GM18505 (cell line): Measurements from ENCODE around the gene NF1.
A peak's percentile ranks its signal among the peaks of the same experiment; 100 is the strongest.
"Not testable (repeated sequence)": the region's sequence is repeated elsewhere in the genome, so short reads cannot be mapped to it uniquely, and the experiment has no call there.

Experiments
- ATAC-seq: cut with Tn5 transposase; IDR thresholded peaks from one replicate; pipeline ENCODE4 v1.9.1; 2021; ENCODE audit not compliant: unreplicated experiment
- POLR2A ChIP-seq: IDR thresholded peaks from 4 replicates; pipeline ENCODE4 v1.6.1; 2011; ENCODE audit warnings: borderline replicate concordance; ENCODE audit not compliant: insufficient read depth, insufficient read length; ENCODE audit errors: extremely low read depth

The NF1 gene

DNA sequence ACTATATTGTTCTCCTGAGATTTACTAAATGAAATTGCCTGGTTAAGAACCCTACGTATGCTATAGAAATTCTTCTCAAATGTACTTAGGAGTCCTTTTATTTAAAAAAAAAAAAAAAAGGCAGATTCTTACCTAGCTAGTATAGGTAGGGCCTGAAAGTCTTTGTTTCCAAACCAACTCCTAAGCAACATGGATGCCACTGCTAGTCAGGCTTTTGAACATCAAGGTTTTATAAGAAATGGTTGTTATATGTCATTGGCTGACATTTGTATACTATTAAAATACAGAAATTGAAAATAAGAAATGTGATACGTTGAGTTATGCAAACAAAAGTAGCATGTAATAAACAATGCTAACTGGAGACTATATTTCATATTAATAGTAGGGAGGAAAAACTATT is 225.5 kb downstream of the NF1 start:
- ATAC-seq = no peak
- no peak for TF ChIP-seq POLR2A

DNA sequence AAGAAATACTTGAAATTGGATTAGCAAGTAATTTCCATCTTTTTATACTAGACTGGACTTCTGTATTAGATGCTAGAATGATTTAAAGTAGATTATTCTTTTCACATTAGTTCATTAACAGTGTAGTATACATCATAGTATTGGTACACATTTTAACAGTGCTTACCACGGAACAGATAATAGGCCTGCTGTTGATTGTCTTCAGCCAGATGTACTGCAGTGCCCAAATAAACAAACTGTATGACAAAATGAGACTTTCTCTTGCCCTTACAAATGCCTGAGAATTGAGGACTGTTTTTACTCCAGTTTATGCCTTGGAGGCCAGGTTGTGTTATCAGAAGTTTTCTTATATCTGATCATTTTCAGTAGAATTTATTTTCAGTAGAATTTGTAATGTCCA is 226.0 kb downstream of the NF1 start:
- no peak for TF ChIP-seq POLR2A

DNA sequence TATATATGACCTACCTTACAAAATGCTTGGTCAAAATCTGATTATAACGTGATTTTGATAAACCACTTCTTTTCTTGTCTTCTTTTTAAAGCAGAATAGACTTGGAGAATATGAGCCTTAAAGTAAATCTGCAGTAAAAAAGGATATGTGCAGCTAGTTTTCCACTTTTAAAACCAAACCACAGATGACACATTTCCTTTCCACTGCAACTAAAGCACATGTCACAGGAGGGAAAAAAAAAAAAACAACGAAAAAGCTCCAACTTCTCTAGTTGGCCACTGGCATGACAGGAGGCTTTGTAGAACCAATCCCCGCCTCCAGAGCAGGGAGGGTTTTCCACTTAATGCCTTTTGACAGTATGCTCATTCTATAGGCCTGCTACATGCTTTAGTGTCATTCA is 226.7 kb downstream of the NF1 start, which contains the start of gene EVI2A:
EVI2A (minus strand) TSS at position 142 of the 400 bp plus-strand sequence. CDS start 2,609 bp downstream, outside the sequence.
- TF ChIP-seq POLR2A = peak; percentile 57
- ATAC-seq = no peak

More for the DNA sequence above, 226.0 kb downstream of the NF1 start:
- ATAC-seq = no peak

DNA sequence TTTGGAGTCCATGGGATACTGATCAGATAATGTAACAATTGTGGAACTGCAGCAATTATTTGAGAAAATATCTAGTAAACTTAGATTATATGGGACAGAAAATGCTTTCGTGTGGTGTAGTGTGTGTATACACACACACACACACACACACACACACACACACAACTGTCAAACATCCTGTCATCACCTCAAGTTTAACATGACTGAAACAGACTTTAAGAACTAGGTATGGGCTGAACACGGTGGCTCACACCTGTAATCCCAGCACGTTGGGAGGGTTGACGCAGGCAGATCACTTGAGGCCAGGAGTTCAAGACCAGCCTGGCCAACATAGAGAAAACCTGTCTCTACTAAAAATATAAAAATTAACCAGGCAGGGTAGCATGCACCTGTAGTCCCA is 227.2 kb downstream of the NF1 start:
- ATAC-seq = no peak
- no peak for TF ChIP-seq POLR2A

DNA sequence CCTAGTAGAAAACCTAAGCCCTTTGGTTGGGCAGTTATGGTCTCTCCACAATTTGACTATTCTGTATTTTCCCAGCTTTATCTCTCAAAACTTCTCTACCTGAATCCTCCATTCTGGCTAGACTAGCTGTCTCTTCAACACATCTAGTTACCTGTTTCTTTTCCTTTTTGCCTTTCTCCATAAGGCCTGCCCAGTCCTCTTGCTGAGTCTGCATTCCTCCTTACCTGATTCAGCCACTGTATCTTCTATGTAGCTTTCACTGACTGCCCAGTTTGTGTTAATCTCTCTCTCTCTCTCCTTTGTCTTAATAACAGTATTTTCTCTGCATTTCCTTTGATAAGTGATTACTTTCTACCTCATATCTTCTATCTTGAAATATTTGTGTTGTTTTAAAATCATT is 228.8 kb downstream of the NF1 start:
- TF ChIP-seq POLR2A = no peak
- no peak for ATAC-seq

DNA sequence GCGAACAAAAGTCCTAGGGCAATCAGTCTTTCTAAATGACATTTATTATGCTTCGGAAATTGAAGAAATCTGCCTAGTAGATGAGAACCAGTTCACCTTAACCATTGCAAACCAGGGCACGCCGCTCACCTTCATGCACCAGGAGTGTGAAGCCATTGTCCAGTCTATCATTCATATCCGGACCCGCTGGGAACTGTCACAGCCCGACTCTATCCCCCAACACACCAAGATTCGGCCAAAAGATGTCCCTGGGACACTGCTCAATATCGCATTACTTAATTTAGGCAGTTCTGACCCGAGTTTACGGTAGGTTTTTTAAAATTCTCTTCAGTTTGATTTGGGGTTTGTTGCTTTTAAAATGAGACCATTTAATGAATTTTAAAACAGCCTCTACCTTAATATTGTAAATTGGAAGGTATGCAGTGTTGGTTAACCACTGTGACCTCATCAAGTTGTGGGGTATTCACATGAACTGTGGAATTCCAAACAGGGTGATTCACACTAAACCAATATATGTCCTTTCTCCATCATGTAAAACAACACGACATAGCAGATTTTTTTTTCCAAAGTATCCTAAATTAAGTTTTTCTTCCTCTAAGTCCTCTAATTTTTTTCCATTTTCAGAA is 232.9 kb downstream of the NF1 start:
- ATAC-seq = no peak

DNA sequence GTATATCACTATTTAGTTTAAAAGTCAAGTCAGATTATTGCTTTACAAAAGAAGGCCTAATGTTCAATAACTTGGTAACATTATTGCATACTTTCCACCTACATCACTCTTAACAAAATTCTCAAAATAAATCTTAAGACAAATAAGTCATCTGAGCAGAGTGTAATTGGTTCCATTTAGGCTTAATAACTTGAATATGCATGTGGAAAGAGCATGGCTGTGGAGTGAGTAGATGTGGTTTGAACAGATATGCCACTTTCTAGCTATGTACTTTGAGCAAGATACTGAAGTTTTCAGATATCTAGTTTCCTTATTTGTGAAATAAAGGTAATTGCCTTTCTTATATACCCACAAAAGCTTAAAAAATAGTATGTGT is 233.4 kb downstream of the NF1 start:
- TF ChIP-seq POLR2A = no peak
- ATAC-seq = no peak

More for the DNA sequence above, 232.9 kb downstream of the NF1 start:
- no peak for TF ChIP-seq POLR2A

DNA sequence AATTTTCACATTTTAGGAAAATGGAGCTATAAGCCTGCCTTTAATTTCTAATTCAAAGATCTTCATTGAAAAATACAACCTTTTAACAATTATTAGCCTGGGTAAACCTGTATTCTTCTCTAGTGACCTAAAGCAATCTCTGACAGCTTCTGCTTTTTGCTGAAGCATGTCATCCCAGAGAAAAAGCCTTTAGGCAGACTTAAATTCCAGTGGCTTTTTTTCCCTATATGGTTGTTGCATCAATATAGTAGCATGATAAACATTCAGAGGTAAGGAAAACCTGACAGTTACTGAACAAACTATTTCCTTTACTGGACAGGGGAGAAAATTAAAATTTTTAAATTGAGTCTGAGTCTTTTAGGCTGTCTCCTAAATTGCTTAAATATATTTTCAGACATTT is 234.4 kb downstream of the NF1 start:
- ATAC-seq = no peak

DNA sequence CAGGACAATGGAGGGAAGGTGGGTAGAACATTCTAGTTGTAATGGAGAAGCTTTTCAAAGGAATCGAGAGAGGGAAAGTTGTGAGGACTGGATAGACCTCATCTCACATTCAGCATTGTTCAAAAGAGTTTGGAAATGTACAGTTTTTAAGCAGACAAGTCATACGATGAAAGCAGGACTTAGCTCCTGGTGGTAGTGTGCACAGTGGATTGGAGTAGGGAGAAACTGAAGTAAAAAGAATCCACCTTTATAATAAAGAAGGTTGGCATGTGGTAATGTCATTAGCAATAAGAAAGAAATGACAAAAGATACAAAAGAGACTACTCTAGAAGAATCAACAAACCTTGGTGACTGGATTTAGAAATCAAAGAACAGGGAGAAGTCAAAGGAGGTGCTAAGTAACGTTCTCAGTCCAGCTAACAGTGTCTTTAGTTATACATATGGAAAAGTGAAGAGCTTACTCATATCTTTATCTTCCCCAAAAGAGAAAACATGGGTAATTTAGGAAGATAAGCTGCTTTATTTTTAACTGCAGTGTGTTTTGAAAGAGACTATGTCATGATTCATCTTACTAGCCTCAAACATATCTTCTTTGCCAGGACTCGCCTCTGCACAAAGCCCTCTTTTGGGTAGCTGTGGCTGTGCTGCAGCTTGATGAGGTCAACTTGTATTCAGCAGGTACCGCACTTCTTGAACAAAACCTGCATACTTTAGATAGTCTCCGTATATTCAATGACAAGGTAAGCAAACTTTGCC is 245.3 kb downstream of the NF1 start:
- no peak for ATAC-seq
- TF ChIP-seq POLR2A = no peak

More for the DNA sequence above, 234.4 kb downstream of the NF1 start:
- TF ChIP-seq POLR2A = no peak

DNA sequence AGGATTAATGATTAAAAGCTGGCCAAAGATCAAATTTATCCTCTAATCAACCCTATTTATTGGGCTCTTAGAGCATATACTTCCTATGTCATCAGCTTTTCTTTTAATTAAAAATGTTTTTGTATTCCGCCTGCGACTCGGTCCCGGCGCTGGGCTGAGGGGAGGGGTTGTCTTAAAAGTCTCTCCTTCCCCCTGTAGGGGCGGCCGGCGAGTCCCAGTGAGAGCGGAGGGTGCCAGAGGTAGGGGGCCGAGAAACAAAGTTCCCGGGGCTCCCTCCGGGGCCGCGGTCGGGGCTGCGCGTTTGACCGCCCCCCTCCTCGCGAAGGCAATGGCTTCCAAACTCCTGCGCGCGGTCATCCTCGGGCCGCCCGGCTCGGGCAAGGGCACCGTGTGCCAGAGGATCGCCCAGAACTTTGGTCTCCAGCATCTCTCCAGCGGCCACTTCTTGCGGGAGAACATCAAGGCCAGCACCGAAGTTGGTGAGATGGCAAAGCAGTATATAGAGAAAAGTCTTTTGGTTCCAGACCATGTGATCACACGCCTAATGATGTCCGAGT is 250.5 kb downstream of the NF1 start:
- not testable (repeated sequence) for ATAC-seq

DNA sequence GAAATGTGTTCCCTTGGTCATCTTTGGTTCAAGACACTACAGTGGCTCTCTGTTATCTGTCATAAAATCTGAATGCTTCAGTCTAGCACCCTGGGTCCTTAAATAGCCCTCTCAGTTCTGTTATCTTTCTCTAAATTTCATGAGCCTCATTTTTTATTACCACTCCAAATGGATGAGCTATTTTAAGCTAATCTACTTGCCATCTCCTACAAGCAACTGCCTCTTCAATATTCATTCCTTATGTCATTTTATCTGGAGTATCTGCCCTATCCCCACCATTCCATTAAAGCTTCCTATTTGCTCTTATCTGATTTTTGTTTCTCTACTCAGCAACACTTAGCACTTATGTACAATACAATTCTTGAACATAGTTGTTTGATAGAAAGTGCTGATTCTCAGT is 254.7 kb downstream of the NF1 start:
- no peak for TF ChIP-seq POLR2A
- ATAC-seq = no peak

DNA sequence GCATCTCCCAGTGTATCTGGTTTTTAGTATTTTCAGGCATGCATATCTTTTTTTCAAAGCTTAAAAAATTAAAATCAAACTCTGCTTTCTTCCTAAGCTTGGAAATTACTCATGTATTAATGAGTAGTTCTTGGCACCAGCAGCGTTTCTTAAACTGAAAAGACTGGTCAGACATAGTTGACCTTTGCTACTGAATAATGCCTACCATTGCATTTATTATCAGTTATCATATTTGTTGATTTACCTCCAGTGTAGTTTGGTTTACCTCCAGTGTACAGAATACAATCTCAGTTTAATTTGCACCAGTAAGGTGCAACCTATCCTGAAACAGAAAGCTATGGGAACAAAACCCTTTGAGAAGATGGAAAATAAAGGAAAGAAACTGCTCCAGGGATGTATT is 261.2 kb downstream of the NF1 start:
- no peak for ATAC-seq
- no peak for TF ChIP-seq POLR2A

DNA sequence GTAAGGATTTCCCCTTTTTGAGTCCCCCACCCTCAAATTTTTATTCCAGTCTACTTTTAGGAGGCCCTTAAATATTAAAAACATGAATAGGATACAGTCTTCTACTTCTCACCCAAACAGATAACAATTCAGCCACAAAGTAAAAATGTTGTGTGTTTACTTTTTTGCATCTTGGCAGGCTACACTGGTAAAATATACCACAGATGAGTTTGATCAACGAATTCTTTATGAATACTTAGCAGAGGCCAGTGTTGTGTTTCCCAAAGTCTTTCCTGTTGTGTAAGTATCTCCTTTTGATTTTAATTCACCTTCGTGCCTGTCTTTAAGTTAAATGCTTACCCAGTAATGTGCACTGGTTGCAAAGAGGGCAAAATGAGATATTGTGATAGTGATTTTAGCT is 262.3 kb downstream of the NF1 start:
- no peak for TF ChIP-seq POLR2A

DNA sequence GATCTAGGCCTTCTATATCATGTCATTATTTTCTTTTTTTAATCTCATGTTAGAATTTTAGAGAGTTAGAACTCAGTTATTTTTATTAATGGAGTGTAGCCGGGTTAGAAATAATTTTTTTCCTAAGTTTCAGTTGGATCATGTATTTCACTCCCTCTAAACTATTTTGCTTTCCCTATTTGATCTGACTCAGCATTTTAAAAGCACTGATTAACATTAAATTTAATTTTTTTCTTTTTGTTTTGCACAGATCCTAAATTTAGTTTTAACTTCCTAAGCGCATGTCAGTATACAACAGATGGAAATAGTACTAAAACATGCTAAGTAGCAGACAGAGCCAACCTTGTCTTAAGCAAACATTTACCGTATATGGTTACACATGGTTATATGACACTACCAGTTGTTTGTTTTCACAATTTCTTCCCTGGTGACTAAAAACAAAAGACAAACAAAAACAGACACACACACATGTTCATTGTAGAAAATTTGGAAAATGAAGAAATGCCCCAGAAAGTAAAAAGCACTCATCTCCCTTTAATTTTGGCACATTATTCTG is 263.1 kb downstream of the NF1 start:
- TF ChIP-seq POLR2A = no peak
- ATAC-seq = no peak

More for the DNA sequence above, 262.3 kb downstream of the NF1 start:
- ATAC-seq = no peak
